Measurements from ENCODE around the gene SLC7A9. TPM values are rescaled to one million over a fixed set of nuclear protein-coding genes. Genes with fewer than 3 reads are reported as not detected.

Gene SLC7A9
- total and polyA plus RNA-seq, 10 of the 15 experiments (the other 5 are each of a cell fraction or from before 2014, with no cell fraction given), result 0.13 to 0.17 TPM; not detected in 8

GRCh38 chr19:32896516-32897214, 27.1 kb upstream of the SLC7A9 start:
- WGBS (ENCODE audit: insufficient coverage, insufficient replicate concordance, low lambda C conversion rate, missing lambda C conversion rate), result 94% methylated on average over 1 of the region's 1 CpG
- in situ Hi-C loops (cut with MboI), result no loop called here
- ChIA-PET SMC1A (ENCODE audit: uncharacterized antibody, unreplicated experiment) (no interaction called here), CTCF (no interaction called here), RAD21 (ENCODE audit: unreplicated experiment) (no interaction called here), POLR2A (no interaction called here)
- no peak for DNase-seq (ENCODE audit: low read depth, low spot score)
- no TSS peak for BruUV-seq (replicated peaks)
- Histone ChIP-seq H3K4me3 (no peak overlapping the region), H3K9ac (ENCODE audit: control insufficient read depth, insufficient read depth, low read length) (no peak overlapping the region), H3K4me2 (ENCODE audit: control insufficient read depth, insufficient read depth) (no peak overlapping the region), H3K4me1 (ENCODE audit: control insufficient read depth, insufficient read depth, low read length) (peaks cover 2% of the 10 kb centered on the region; the same call in 1 of the 2 replicates), H3K27me3 (replicated peaks in 1 of 2; ENCODE audit: control insufficient read depth in 2 of 2, insufficient read depth in 2 of 2, low read length in 1 of 2) (no peaks in the 10 kb centered on the region), H2AFZ (ENCODE audit: control insufficient read depth, low read depth, low read length) (no peak overlapping the region), H4K20me1 (ENCODE audit: control insufficient read depth, insufficient read depth) (no peaks in the 10 kb centered on the region), H3K9me3 (replicated peaks; ENCODE audit: control insufficient read depth, insufficient read depth, low read length) (peaks cover 4% of the 10 kb centered on the region; the same call in 2 of the 3 replicates), H3K79me2 (ENCODE audit: control insufficient read depth, insufficient read depth, low read length) (no peaks in the 10 kb centered on the region), H3K27ac (ENCODE audit: control insufficient read depth, insufficient read depth) (no peak overlapping the region), H3K36me3 (ENCODE audit: control insufficient read depth in 2 of 2, insufficient read depth in 2 of 2, low read length in 1 of 2) (no peaks in the 10 kb centered on the region)
- no peak for FAIRE-seq
- intact Hi-C loops (cut with micrococcal nuclease; ENCODE audit: unreplicated experiment), result no loop called here
- TF ChIP-seq ZBED1 (IDR thresholded peaks at IDR 0.05; ENCODE audit: borderline replicate concordance) (no peak), RUNX3 (IDR thresholded peaks at IDR 0.05; ENCODE audit: low read length) (peak; percentile 47), MLLT1 (IDR thresholded peaks at IDR 0.05) (no peak), CUX1 (IDR thresholded peaks at IDR 0.05; ENCODE audit: insufficient replicate concordance, low read depth, low read length) (no peak), CTCF (IDR thresholded peaks at IDR 0.05 in 2 of 3, conservative IDR thresholded peaks at IDR 0.05 in 1 of 3; ENCODE audit: control insufficient read depth in 2 of 3, extremely low read depth in 1 of 3, insufficient read depth in 1 of 3, low read depth in 3 of 3, low read length in 3 of 3) (no peak), GABPA (IDR thresholded peaks at IDR 0.05; ENCODE audit: low read depth) (no peak), HSF1 (IDR thresholded peaks at IDR 0.05; ENCODE audit: low read depth, low read length) (no peak)
- ATAC-seq, result no peak
